Nephron (organoid): ENCODE results near the gene MYT1.
A peak's percentile ranks its signal among the peaks of the same experiment; 100 is the strongest.
"Not testable (repeated sequence)": the region's sequence is repeated elsewhere in the genome, so short reads cannot be mapped to it uniquely, and the experiment has no call there.

Source experiments
- H3K27ac Mint-ChIP-seq, 3 experiments: 2 replicates each; pipeline ENCODE4 v1.8.0; 2020; ENCODE audit warnings: mixed read lengths in 3 of 3, mild to moderate bottlenecking in 2 of 3, moderate library complexity in 1 of 3
- H3K27me3 Mint-ChIP-seq: 2 replicates; pipeline ENCODE4 v1.8.0; 2021; ENCODE audit warnings: low read depth, mild to moderate bottlenecking, moderate library complexity, mixed read lengths
- H3K36me3 Mint-ChIP-seq: 2 replicates; pipeline ENCODE4 v1.8.0; 2020; ENCODE audit warnings: low read depth, mixed read lengths
- H3K4me1 Mint-ChIP-seq: 2 replicates; pipeline ENCODE4 v1.8.0; 2020; ENCODE audit warnings: mixed read lengths
- H3K4me3 Mint-ChIP-seq, 3 experiments: 2 replicates each; pipeline ENCODE4 v1.8.0; 2020; ENCODE audit warnings: mild to moderate bottlenecking in 3 of 3, mixed read lengths in 3 of 3, moderate library complexity in 2 of 3
- H3K9me3 Mint-ChIP-seq: 2 replicates; pipeline ENCODE4 v1.8.0; 2020; ENCODE audit warnings: mixed read lengths
- CTCF ChIP-seq, 3 experiments: fragments of 200-600 bp; sonication (generic); IDR thresholded peaks; one replicate each; pipeline ENCODE4 v1.5.0; 2021; ENCODE audit warnings: antibody characterized with exemption in 3 of 3; ENCODE audit not compliant: unreplicated experiment in 3 of 3

MYT1 gene

GRCh38 chr20:64131406-64131805 is 32.8 kb upstream of the MYT1 start:
- no peak overlapping the region for H3K27ac Mint-ChIP-seq
- no peaks in the 10 kb centered on the region for H3K36me3 Mint-ChIP-seq
- TF ChIP-seq CTCF (IDR thresholded peaks at IDR 0.05; ENCODE audit: unreplicated experiment in 3 of 3), result no peak
- H3K27me3 Mint-ChIP-seq, result peaks cover 33% of the 10 kb centered on the region
- H3K9me3 Mint-ChIP-seq, result peaks cover 6% of the 10 kb centered on the region
- H3K4me3 Mint-ChIP-seq, result no peak overlapping the region
- no peaks in the 10 kb centered on the region for H3K4me1 Mint-ChIP-seq

DNA sequence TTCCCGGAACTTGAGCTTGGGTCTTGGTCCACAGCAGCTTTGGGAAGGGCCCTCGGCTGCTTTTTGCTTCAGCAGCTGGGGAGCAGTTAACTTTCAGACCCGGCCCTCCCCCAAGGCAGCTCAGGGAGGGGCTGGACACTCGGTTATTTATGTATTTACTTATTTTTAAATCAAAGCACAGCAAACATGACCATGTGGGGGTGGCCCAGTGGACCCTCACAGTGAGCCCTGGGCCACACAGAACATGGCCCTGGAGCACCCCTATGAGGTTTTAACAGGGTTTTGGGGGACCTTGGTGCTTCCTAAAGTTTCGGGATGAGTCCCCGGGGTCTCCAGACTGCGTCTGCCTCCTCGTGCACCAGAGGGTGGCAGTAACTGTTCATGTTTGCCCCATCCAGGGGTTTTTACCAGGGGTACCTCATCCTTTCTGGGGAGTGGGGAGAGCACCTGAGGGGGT is 30.3 kb upstream of the MYT1 start:
- TF ChIP-seq CTCF (IDR thresholded peaks at IDR 0.05; ENCODE audit: unreplicated experiment in 3 of 3), result peak; percentile 18 to 24 (median 19)
- Mint-ChIP-seq H3K4me1 (no peaks in the 10 kb centered on the region), H3K9me3 (peaks cover 3% of the 10 kb centered on the region), H3K4me3 (no peak overlapping the region), H3K36me3 (no peaks in the 10 kb centered on the region), H3K27me3 (peaks cover 25% of the 10 kb centered on the region), H3K27ac (no peak overlapping the region)

GRCh38 chr20:64134744-64135143 is 29.5 kb upstream of the MYT1 start:
- H3K4me1 Mint-ChIP-seq, H3K27ac Mint-ChIP-seq, H3K9me3 Mint-ChIP-seq, H3K36me3 Mint-ChIP-seq, H3K4me3 Mint-ChIP-seq: not testable (repeated sequence)
- H3K27me3 Mint-ChIP-seq, result peaks cover 23% of the 10 kb centered on the region

GRCh38 chr20:64136004-64136710 is 28.1 kb upstream of the MYT1 start:
- Mint-ChIP-seq H3K27me3 (peaks cover 14% of the 10 kb centered on the region), H3K4me1 (no peaks in the 10 kb centered on the region), H3K27ac (no peak overlapping the region), H3K36me3 (no peaks in the 10 kb centered on the region), H3K4me3 (no peak overlapping the region), H3K9me3 (no peaks in the 10 kb centered on the region)
- no peak for TF ChIP-seq CTCF (IDR thresholded peaks at IDR 0.05; ENCODE audit: unreplicated experiment in 3 of 3)

DNA sequence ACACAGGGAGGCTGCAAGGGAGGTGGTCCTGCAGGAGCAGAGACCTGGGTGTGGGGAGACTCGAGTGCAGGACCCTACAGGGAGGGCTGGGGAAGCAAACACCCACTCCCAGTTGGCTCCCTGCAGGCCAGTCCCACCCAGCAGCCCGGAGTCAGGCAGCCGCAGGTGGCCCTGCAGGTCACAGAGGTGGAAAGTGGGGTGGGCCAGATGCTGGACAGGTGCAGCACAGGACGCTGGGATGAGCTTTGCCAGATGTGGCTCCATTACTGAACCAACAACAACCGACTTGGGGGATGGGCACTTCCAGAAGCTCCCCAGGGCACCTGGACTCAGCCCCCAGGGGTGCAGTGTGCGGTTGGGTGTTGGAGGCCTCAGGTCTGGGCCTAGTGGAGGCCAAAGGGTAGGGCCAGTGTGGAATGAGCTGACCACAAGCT is 26.6 kb upstream of the MYT1 start:
- no peaks in the 10 kb centered on the region for H3K4me1 Mint-ChIP-seq
- no peaks in the 10 kb centered on the region for H3K9me3 Mint-ChIP-seq
- H3K4me3 Mint-ChIP-seq, result no peak overlapping the region
- no peak overlapping the region for H3K27ac Mint-ChIP-seq
- H3K36me3 Mint-ChIP-seq, result no peaks in the 10 kb centered on the region
- H3K27me3 Mint-ChIP-seq, result peaks cover 15% of the 10 kb centered on the region
- TF ChIP-seq CTCF (IDR thresholded peaks at IDR 0.05; ENCODE audit: unreplicated experiment in 3 of 3), result no peak

DNA sequence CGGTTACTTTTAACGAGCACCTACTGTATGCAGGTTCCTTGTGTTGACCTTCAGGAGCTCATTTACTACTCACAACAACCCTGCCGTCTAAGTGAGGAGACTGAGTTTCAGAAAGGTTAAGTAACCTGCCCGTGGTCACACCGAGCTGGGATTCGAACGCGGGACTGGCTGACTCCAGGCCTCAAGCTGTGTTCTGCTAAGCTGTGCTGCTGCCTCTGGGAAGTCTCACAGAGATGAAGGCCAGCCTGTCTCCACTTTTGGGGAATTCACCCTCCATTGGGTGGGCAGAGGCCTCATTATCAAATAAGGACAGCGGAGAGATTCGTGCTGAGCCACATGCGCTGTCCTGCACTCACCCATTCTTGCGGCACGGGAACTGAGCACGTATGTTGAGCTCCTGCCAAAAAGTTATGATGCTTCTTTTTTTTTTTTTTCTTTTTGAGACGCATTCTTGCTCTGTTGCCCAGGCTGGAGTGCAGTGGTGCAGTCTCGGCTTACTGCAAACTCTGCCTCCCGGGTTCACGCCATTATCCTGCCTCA is 25.9 kb upstream of the MYT1 start:
- no peaks in the 10 kb centered on the region for H3K9me3 Mint-ChIP-seq
- H3K27ac Mint-ChIP-seq, result no peak overlapping the region
- TF ChIP-seq CTCF (IDR thresholded peaks at IDR 0.05; ENCODE audit: unreplicated experiment in 3 of 3), result no peak
- peaks cover 21% of the 10 kb centered on the region for H3K27me3 Mint-ChIP-seq
- no peaks in the 10 kb centered on the region for H3K4me1 Mint-ChIP-seq
- no peaks in the 10 kb centered on the region for H3K36me3 Mint-ChIP-seq
- no peak overlapping the region for H3K4me3 Mint-ChIP-seq
